Gastrocnemius medialis (tissue), 4 donors: ENCODE results near the gene NUP107. TPM values are rescaled to one million over a fixed set of nuclear protein-coding genes. Genes with fewer than 3 reads are reported as not detected.

ENCODE experiments used
- ATAC-seq, 2 donors: fragments of 150-250 bp; one replicate each; pipeline ENCODE4 v1.9.1; 2016
- DNase-seq, 2 donors: peaks; one replicate each; pipeline ENCODE4 v3.0.0-alpha.2; 2019
- H3K27ac ChIP-seq, 4 donors: fragments of 200-600 bp; sonication (generic); 1 replicate in 1 of 4; 2 replicates in 3 of 4; pipeline ENCODE4 v1.5.1; 2016 to 2018; ENCODE audit warnings: mild to moderate bottlenecking in 2 of 4, moderate library complexity in 1 of 4
- H3K27me3 ChIP-seq, 3 donors: fragments of 200-600 bp; sonication (generic) in 2 of 3; 1 replicate in 1 of 3; 2 replicates in 2 of 3; pipeline versions ENCODE4 v1.5.1 to v1.6.0; 2016 to 2019; ENCODE audit warnings: mild to moderate bottlenecking in 1 of 3, moderate library complexity in 1 of 3
- H3K36me3 ChIP-seq, 2 donors: fragments of 200-600 bp; sonication (generic) in 1 of 2; one replicate each; pipeline ENCODE4 v1.5.1; 2017 to 2018
- H3K4me1 ChIP-seq, 2 donors: fragments of 200-600 bp; sonication (generic) in 1 of 2; one replicate each; pipeline ENCODE4 v1.5.1; 2016 to 2017; ENCODE audit warnings: mild to moderate bottlenecking in 2 of 2
- H3K4me3 ChIP-seq, 4 donors: fragments of 200-600 bp; sonication (generic) in 3 of 4; 1 replicate in 1 of 4; 2 replicates in 3 of 4; pipeline ENCODE4 v1.5.1; 2016 to 2019; ENCODE audit warnings: mild to moderate bottlenecking in 2 of 4
- H3K9me3 ChIP-seq, 3 donors: fragments of 200-600 bp; sonication (generic) in 2 of 3; 1 replicate in 1 of 3; 2 replicates in 2 of 3; pipeline ENCODE4 v1.5.1; 2016 to 2019
- POLR2A ChIP-seq, 2 donors: fragments of 450-650 bp; IDR thresholded peaks; one replicate each; pipeline ENCODE4 v1.6.1; 2017; ENCODE audit warnings: antibody characterized with exemption in 2 of 2, mild to moderate bottlenecking in 2 of 2, moderate library complexity in 2 of 2
- in situ Hi-C, 4 donors: fragments of 200-750 bp; cut with MboI; loops; one replicate each; pipeline versions ENCODE4 v1.15.0 to v1.8.0; 2017; ENCODE audit warnings: low sequenced_read_pairs in 4 of 4
- intact Hi-C: fragments of 100-400 bp; cut with DNase I; formaldehyde crosslinking; loops from one replicate; pipeline ENCODE4 v1.15.1; 2023; ENCODE audit warnings: low total_unique reads
- total RNA-seq, 4 donors: library from RNA; depleted of rRNA; stranded (reverse); fragments of >200 nt; gene quantifications; one replicate each; pipeline versions ENCODE4 v1.1.0 to v1.2.3, GENCODE V29; 2016
- TF ChIP-seq, protein P1 (sequence below), 5 experiments: fragments of 450-650 bp in 3 of 5; fragments of 200-600 bp in 2 of 5; sonication (generic) in 2 of 5; IDR thresholded peaks in 4 of 5; conservative IDR thresholded peaks in 1 of 5; 1 replicate in 4 of 5; 2 replicates in 1 of 5; pipeline ENCODE4 v1.5.1; 2016 to 2019; ENCODE audit warnings: antibody characterized with exemption in 5 of 5, mild to moderate bottlenecking in 3 of 5, moderate library complexity in 3 of 5

Gene NUP107
- total RNA-seq, 4 donors from 2014 or later: 13.0 to 43.1 (median 25.9) TPM

DNA sequence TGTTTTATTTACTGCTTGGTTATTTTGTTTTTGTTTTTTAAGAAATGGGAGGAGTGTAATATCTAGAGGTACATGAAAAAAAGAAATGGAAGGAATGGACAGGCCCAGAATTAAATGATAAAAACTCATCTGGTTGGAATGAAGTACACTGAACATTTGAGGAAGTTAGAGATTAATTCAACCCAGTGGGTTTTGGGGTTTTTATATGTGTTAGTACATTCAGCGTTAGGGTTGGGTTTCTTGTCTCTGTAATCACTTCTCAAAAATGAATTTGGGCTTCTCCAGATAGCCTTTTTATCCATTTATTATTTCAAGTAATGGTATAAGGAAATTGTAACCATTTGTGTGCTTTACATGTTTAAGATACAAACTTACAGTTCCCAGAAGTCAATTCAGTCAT is 19.5 kb upstream of the NUP107 start:
- TF ChIP-seq, protein P1, sequence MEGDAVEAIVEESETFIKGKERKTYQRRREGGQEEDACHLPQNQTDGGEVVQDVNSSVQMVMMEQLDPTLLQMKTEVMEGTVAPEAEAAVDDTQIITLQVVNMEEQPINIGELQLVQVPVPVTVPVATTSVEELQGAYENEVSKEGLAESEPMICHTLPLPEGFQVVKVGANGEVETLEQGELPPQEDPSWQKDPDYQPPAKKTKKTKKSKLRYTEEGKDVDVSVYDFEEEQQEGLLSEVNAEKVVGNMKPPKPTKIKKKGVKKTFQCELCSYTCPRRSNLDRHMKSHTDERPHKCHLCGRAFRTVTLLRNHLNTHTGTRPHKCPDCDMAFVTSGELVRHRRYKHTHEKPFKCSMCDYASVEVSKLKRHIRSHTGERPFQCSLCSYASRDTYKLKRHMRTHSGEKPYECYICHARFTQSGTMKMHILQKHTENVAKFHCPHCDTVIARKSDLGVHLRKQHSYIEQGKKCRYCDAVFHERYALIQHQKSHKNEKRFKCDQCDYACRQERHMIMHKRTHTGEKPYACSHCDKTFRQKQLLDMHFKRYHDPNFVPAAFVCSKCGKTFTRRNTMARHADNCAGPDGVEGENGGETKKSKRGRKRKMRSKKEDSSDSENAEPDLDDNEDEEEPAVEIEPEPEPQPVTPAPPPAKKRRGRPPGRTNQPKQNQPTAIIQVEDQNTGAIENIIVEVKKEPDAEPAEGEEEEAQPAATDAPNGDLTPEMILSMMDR (IDR thresholded peaks at IDR 0.05 in 4 of 5, conservative IDR thresholded peaks at IDR 0.05 in 1 of 5): no peak
- in situ Hi-C loops (loop anchor here in 1 of 4 donors (25.0 kb wide), 2 partner anchors 105 to 455 kb away; no protein-coding TSS in a partner anchor), intact Hi-C loops (no loop called here)
- ATAC-seq (no peak), DNase-seq (no peak)
- Histone ChIP-seq H3K4me1 (peaks cover 0 to 8% of the 10 kb centered on the region in 2 donors), H3K27ac (no peak overlapping the region), H3K4me3 (no peak overlapping the region), H3K27me3 (no peaks in the 10 kb centered on the region), H3K9me3 (no peaks in the 10 kb centered on the region), H3K36me3 (no peaks in the 10 kb centered on the region)

- ATAC-seq (no peak), DNase-seq (no peak)
- in situ Hi-C loops (loop anchor here in 1 of 4 donors (25.0 kb wide), 2 partner anchors 106 to 456 kb away; no protein-coding TSS in a partner anchor), intact Hi-C loops (no loop called here)
- no peak overlapping the region for H3K27ac ChIP-seq
- H3K27me3 ChIP-seq: no peaks in the 10 kb centered on the region
- no peaks in the 10 kb centered on the region for H3K36me3 ChIP-seq
- peaks cover 0 to 8% of the 10 kb centered on the region in 2 donors for H3K4me1 ChIP-seq
- no peak overlapping the region for H3K4me3 ChIP-seq
- H3K9me3 ChIP-seq: no peaks in the 10 kb centered on the region
- TF ChIP-seq POLR2A (IDR thresholded peaks at IDR 0.05): no peak
- TF ChIP-seq, protein P1 (IDR thresholded peaks at IDR 0.05 in 4 of 5, conservative IDR thresholded peaks at IDR 0.05 in 1 of 5): no peak
Measured at GRCh38 chr12:68667896-68668295, 18.9 kb upstream of the NUP107 start.

DNA sequence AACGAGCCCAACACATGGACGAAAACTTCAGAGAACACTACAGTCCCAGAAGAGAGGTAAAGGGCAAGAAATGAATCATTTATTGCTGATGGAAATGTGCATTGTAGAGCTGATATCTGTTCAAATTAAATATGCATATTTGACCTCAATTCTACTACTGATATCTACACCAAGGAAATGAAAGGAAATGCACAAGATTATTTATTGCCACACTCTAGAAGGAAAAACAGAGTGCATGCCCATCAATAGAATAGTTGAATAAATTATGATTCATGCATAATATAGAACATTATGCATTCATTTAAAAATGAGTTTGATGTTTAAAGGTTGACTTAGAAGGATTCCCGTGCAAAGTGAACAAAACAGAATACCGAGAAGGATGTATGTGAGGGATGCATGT is 15.6 kb upstream of the NUP107 start:
- intact Hi-C loops: no loop called here

GRCh38 chr12:68673788-68674187 is 13.0 kb upstream of the NUP107 start:
- no peak for ATAC-seq
- DNase-seq: no peak
- intact Hi-C loops (no loop called here), in situ Hi-C loops (loop anchor here in 1 of 4 donors (25.0 kb wide), 2 partner anchors 111 to 461 kb away; no protein-coding TSS in a partner anchor)
- Histone ChIP-seq H3K36me3 (no peaks in the 10 kb centered on the region), H3K27ac (no peak overlapping the region), H3K4me3 (no peak overlapping the region), H3K4me1 (no peaks in the 10 kb centered on the region), H3K27me3 (no peaks in the 10 kb centered on the region), H3K9me3 (no peaks in the 10 kb centered on the region)
- no peak for TF ChIP-seq POLR2A (IDR thresholded peaks at IDR 0.05)
- TF ChIP-seq, protein P1 (IDR thresholded peaks at IDR 0.05 in 4 of 5, conservative IDR thresholded peaks at IDR 0.05 in 1 of 5): no peak

More for the DNA sequence above, 15.6 kb upstream of the NUP107 start:
- Histone ChIP-seq H3K36me3 (no peaks in the 10 kb centered on the region), H3K27me3 (no peaks in the 10 kb centered on the region), H3K4me1 (no peaks in the 10 kb centered on the region), H3K9me3 (no peaks in the 10 kb centered on the region), H3K4me3 (no peak overlapping the region), H3K27ac (no peak overlapping the region)
- no peak for DNase-seq
- in situ Hi-C loops: loop anchor here in 1 of 4 donors (25.0 kb wide), 2 partner anchors 109 to 459 kb away; no protein-coding TSS in a partner anchor
- TF ChIP-seq POLR2A (IDR thresholded peaks at IDR 0.05): no peak
- TF ChIP-seq, protein P1 (IDR thresholded peaks at IDR 0.05 in 4 of 5, conservative IDR thresholded peaks at IDR 0.05 in 1 of 5): no peak
- no peak for ATAC-seq

- ATAC-seq (no peak), DNase-seq (no peak)
- TF ChIP-seq, protein P1 (IDR thresholded peaks at IDR 0.05 in 4 of 5, conservative IDR thresholded peaks at IDR 0.05 in 1 of 5): no peak
- TF ChIP-seq POLR2A (IDR thresholded peaks at IDR 0.05): no peak
- Histone ChIP-seq H3K27me3 (no peaks in the 10 kb centered on the region), H3K36me3 (no peaks in the 10 kb centered on the region), H3K4me1 (no peaks in the 10 kb centered on the region), H3K27ac (no peak overlapping the region), H3K9me3 (no peaks in the 10 kb centered on the region), H3K4me3 (no peak overlapping the region)
- intact Hi-C loops (no loop called here), in situ Hi-C loops (loop anchor here in 1 of 4 donors (25.0 kb wide), 2 partner anchors 112 to 462 kb away; no protein-coding TSS in a partner anchor)
Measured at GRCh38 chr12:68674376-68674775, 12.4 kb upstream of the NUP107 start.
